Loucy (cell line): ENCODE results near the gene FAM81A.

ENCODE experiments used
- CTCF ChIP-seq: fragments of 200-600 bp; sonication (generic); conservative IDR thresholded peaks from 2 replicates; pipeline ENCODE4 v1.5.1; 2014; ENCODE audit warnings: mild to moderate bottlenecking, antibody characterized with exemption, low read length
- EZH2phosphoT487 ChIP-seq: fragments of 200-600 bp; IDR thresholded peaks from 2 replicates; pipeline ENCODE4 v1.6.1; 2018; ENCODE audit warnings: antibody characterized with exemption, mild to moderate bottlenecking, moderate library complexity, borderline replicate concordance

DNA sequence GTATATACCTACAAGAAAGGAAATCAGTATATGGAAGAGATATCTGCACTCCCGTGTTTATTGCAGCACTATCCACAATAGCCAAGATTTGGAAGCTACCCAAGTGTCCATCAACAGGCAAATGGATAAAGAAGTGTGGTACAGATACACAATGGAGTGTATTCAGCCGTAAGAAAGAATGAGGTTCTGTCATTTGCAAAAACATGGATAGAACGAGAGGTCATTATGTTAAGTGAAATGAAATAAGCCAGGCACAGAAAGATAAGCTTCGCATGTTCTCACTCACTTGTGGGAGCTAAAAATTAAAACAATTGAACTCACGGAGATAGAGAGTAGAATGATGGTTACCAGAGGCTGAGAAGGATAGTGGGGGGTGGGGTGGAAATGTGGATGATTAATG is 53.1 kb downstream of the FAM81A start:
- TF ChIP-seq CTCF (no peak), EZH2phosphoT487 (no peak)
